Neuronal stem cell (in vitro differentiated cells): ENCODE results near the gene CAPG.
A peak's percentile ranks its signal among the peaks of the same experiment; 100 is the strongest.
"Not testable (repeated sequence)": the region's sequence is repeated elsewhere in the genome, so short reads cannot be mapped to it uniquely, and the experiment has no call there.

Experiments
- DNase-seq: peaks from one replicate; pipeline ENCODE4 v3.0.0-alpha.2; 2013; ENCODE audit warnings: low spot score
- H2AFZ ChIP-seq: one replicate; pipeline ENCODE4 v1.6.1; 2013; ENCODE audit warnings: mild to moderate bottlenecking, low read length, inconsistent platforms
- H2AK5ac ChIP-seq: 2 replicates; pipeline ENCODE4 v1.6.1; 2013; ENCODE audit warnings: low read depth, mild to moderate bottlenecking, inconsistent platforms, low read length, moderate library complexity, mixed read lengths
- H2BK120ac ChIP-seq: 2 replicates; pipeline ENCODE4 v1.6.1; 2013; ENCODE audit warnings: low read depth, mild to moderate bottlenecking, inconsistent platforms, low read length, moderate library complexity, mixed read lengths
- H2BK12ac ChIP-seq: one replicate; pipeline ENCODE4 v1.6.1; 2013; ENCODE audit warnings: low read length, inconsistent platforms
- H2BK15ac ChIP-seq: 2 replicates; pipeline ENCODE4 v1.6.1; 2013; ENCODE audit warnings: mild to moderate bottlenecking, low read length, inconsistent platforms, mixed read lengths
- H2BK5ac ChIP-seq: one replicate; pipeline ENCODE4 v1.6.1; 2013; ENCODE audit warnings: inconsistent platforms, mild to moderate bottlenecking, low read length, moderate library complexity
- H3K14ac ChIP-seq: one replicate; pipeline ENCODE4 v1.6.1; 2013; ENCODE audit warnings: low read length, inconsistent platforms
- H3K18ac ChIP-seq: 2 replicates; pipeline ENCODE4 v1.6.1; 2013; ENCODE audit warnings: low read length, inconsistent platforms
- H3K23ac ChIP-seq: 2 replicates; pipeline ENCODE4 v1.6.1; 2013; ENCODE audit warnings: low read depth, mild to moderate bottlenecking, mixed read lengths, low read length, inconsistent platforms; ENCODE audit not compliant: poor library complexity
- H3K27ac ChIP-seq: replicated peaks from 3 replicates; pipeline ENCODE4 v1.5.1; 2013; ENCODE audit warnings: low read length, inconsistent platforms
- H3K27me3 ChIP-seq, 3 experiments: 2 replicates each; pipeline ENCODE4 v1.6.1; 2013; ENCODE audit warnings: low read length in 3 of 3, mild to moderate bottlenecking in 2 of 3, inconsistent platforms in 1 of 3, low read depth in 1 of 3, mixed read lengths in 1 of 3, moderate library complexity in 1 of 3; ENCODE audit not compliant: control insufficient read depth in 3 of 3, insufficient read depth in 3 of 3
- H3K36me3 ChIP-seq, 2 donors: replicated peaks in 1 of 2; 2 replicates each; pipeline ENCODE4 v1.6.1; 2013; ENCODE audit warnings: low read length in 2 of 2; ENCODE audit not compliant: control insufficient read depth in 2 of 2, insufficient read depth in 2 of 2
- H3K4ac ChIP-seq: 2 replicates; pipeline ENCODE4 v1.6.1; 2013; ENCODE audit warnings: inconsistent platforms, mild to moderate bottlenecking, low read length, moderate library complexity
- H3K4me1 ChIP-seq, 2 donors: 1 replicate in 1 of 2; 2 replicates in 1 of 2; pipeline ENCODE4 v1.6.1; 2013; ENCODE audit warnings: low read length in 2 of 2, low read depth in 1 of 2; ENCODE audit not compliant: control insufficient read depth in 2 of 2, insufficient read depth in 1 of 2
- H3K4me2 ChIP-seq: one replicate; pipeline ENCODE4 v1.6.1; 2013; ENCODE audit warnings: mild to moderate bottlenecking, low read length, inconsistent platforms; ENCODE audit not compliant: insufficient read depth, poor library complexity, severe bottlenecking
- H3K4me3 ChIP-seq, 2 donors: 2 replicates each; pipeline ENCODE4 v1.5.1; 2013; ENCODE audit warnings: low read length in 2 of 2, mild to moderate bottlenecking in 2 of 2, inconsistent platforms in 1 of 2, moderate library complexity in 1 of 2
- H3K79me1 ChIP-seq: one replicate; pipeline ENCODE4 v1.6.1; 2013; ENCODE audit warnings: low read depth, mild to moderate bottlenecking, inconsistent platforms, low read length, moderate library complexity
- H3K9ac ChIP-seq: one replicate; pipeline ENCODE4 v1.6.1; 2013; ENCODE audit warnings: mild to moderate bottlenecking, low read depth, low read length, inconsistent platforms; ENCODE audit not compliant: poor library complexity
- H3K9me3 ChIP-seq, 2 donors: replicated peaks in 1 of 2; 2 replicates each; pipeline versions ENCODE3 to v1.6.1; 2013; ENCODE audit warnings: low read length in 2 of 2, mild to moderate bottlenecking in 2 of 2, inconsistent platforms in 1 of 2, low read depth in 1 of 2, mixed read lengths in 1 of 2, moderate library complexity in 1 of 2; ENCODE audit not compliant: control insufficient read depth in 2 of 2, insufficient read depth in 1 of 2
- H4K8ac ChIP-seq: one replicate; pipeline ENCODE4 v1.6.1; 2013; ENCODE audit warnings: low read depth, mild to moderate bottlenecking, inconsistent platforms, low read length, moderate library complexity
- H4K91ac ChIP-seq: one replicate; pipeline ENCODE4 v1.6.1; 2013; ENCODE audit warnings: low read length, low read depth, mild to moderate bottlenecking, inconsistent platforms; ENCODE audit not compliant: poor library complexity
- WGBS, 2 donors: extraction: QIAGEN DNeasy Blood & Tissue Kit; methylation state at CpG; one replicate each; pipeline ENCODE4 v1.1.7; 2013; ENCODE audit warnings: missing lambda C conversion rate in 2 of 2, mixed read lengths in 1 of 2; ENCODE audit not compliant: insufficient read length in 2 of 2, insufficient replicate concordance in 1 of 2; ENCODE audit errors: extremely low coverage in 2 of 2; 5-methylcytosine and 5-hydroxymethylcytosine counted together

The CAPG gene

DNA sequence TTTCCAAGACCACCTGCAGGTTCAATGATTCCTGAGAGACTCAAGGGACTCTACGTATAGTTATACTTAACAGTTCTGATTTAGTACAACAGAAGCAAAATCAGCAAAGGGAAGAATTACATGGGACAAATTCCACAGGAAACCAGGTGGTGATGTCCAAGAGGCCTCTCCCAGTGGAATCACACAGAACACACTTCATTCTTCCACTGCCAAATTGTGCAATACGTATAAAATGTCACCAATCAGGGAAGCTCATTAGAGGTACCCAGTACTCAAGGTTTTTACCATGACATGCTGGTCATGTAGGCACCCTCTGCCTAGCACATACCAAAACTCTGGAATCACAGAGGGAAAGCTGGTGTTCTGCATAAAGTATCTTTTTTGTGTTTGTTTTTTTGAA lies 22.4 kb downstream of the CAPG start:
- Histone ChIP-seq H3K4me1 (peaks cover 14 to 19% of the 10 kb centered on the region in 2 donors), H2AK5ac (no peak overlapping the region), H4K91ac (no peak overlapping the region), H2BK15ac (no peak overlapping the region), H3K79me1 (no peaks in the 10 kb centered on the region), H3K4me3 (no peak overlapping the region), H2AFZ (no peak overlapping the region), H2BK120ac (no peak overlapping the region), H3K4ac (no peak overlapping the region), H2BK12ac (no peak overlapping the region), H2BK5ac (no peak overlapping the region), H3K27ac (no peak overlapping the region), H3K9me3 (no peaks in the 10 kb centered on the region), H3K23ac (no peak overlapping the region), H3K27me3 (no peaks in the 10 kb centered on the region), H3K18ac (no peak overlapping the region), H3K36me3 (peaks cover 8 to 25% of the 10 kb centered on the region in 2 donors), H3K4me2 (no peak overlapping the region), H3K14ac (no peak overlapping the region), H3K9ac (no peak overlapping the region), H4K8ac (no peak overlapping the region)
- DNase-seq = no peak
- WGBS, 2 donors = no CpG with 5 or more reads among the region's 2 CpGs

DNA sequence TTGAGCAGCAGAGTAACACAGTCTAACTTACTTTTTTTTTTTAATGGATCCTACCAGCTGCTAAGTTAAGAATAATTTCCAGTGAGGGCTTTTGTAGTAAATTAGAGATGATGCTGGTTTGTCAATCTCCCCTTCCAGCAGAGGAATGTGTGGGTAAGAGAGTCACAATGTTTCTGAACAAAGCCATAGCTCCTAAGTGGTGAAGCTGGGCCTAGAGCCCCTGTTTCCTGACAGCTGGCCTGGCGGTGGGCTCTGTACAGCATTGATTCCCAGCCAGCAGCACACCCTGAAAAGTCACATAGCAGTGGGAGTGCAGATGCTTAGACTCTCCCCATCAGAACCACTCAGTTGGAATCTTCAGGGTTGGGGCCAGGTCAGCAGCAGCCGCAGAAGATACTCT lies 24.4 kb downstream of the CAPG start:
- H2BK120ac ChIP-seq = no peak overlapping the region
- peaks cover 14 to 16% of the 10 kb centered on the region in 2 donors for H3K4me1 ChIP-seq
- H2BK5ac ChIP-seq = no peak overlapping the region
- no peak overlapping the region for H3K18ac ChIP-seq
- peaks cover 6 to 29% of the 10 kb centered on the region in 2 donors for H3K36me3 ChIP-seq
- no peak overlapping the region for H3K14ac ChIP-seq
- no peak overlapping the region for H4K8ac ChIP-seq
- peak overlapping the region; percentile 5 for H3K27ac ChIP-seq
- no CpG with 5 or more reads among the region's 2 CpGs for WGBS, 2 donors
- no peak overlapping the region for H3K4ac ChIP-seq
- H2AK5ac ChIP-seq = no peak overlapping the region
- no peak overlapping the region for H3K4me3 ChIP-seq
- no peak overlapping the region for H3K23ac ChIP-seq
- H3K9ac ChIP-seq = no peak overlapping the region
- H2AFZ ChIP-seq = no peak overlapping the region
- no peak overlapping the region for H2BK12ac ChIP-seq
- no peaks in the 10 kb centered on the region for H3K27me3 ChIP-seq
- H4K91ac ChIP-seq = no peak overlapping the region
- DNase-seq = no peak
- H3K9me3 ChIP-seq = peaks cover 0 to 5% of the 10 kb centered on the region in 2 donors
- no peaks in the 10 kb centered on the region for H3K79me1 ChIP-seq
- no peak overlapping the region for H2BK15ac ChIP-seq
- H3K4me2 ChIP-seq = no peak overlapping the region

DNA sequence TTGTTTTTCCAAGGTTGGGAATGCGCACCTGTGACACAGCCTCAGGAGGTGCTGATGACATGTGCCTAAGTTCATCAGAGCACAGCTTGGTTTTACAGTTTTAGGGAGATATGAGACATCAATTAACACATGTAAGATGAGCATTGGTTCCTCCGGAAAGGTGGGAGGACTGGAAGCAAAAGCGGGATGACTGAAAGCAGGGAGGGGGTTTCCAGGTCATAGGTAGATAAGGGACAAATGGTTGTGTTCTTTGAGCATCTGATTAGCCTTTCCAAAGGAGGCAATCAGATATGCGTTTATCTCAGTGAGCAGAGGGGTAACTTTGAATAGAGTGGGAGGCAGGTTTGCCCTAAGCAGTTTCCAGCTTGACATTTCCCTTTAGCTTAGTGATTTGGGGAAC lies 26.3 kb downstream of the CAPG start:
- WGBS, 2 donors = no CpG with 5 or more reads among the region's 4 CpGs

DNA sequence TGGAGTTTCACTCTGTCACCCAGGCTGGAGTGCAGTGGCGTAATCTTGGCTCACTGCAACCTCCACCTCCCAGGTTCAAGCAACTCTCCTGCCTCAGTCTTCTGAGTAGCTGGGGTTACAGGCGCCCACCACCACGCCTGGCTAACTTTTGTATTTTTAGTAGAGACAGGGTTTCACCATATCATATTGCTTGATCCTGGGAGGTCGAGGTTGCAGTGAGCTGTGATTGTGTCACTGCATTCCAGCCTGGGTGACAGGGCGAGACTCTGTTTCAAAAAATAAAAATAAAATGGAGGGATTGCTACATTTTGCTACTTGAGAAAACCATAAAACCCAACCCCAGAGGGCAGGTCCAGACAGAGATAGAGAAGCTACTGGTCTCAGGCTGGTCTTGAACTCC lies 27.0 kb downstream of the CAPG start:
- not testable (repeated sequence) for H3K18ac ChIP-seq, H2BK15ac ChIP-seq, H3K79me1 ChIP-seq, H3K27me3 ChIP-seq, H2BK120ac ChIP-seq, H3K4me3 ChIP-seq, H3K4me2 ChIP-seq, H4K91ac ChIP-seq, H4K8ac ChIP-seq, H3K4me1 ChIP-seq, H3K4ac ChIP-seq, H3K23ac ChIP-seq, H2BK5ac ChIP-seq, H2AFZ ChIP-seq, DNase-seq, H3K14ac ChIP-seq, H2AK5ac ChIP-seq, H2BK12ac ChIP-seq, H3K9ac ChIP-seq, H3K27ac ChIP-seq
- WGBS, 2 donors = no CpG with 5 or more reads among the region's 5 CpGs
- Histone ChIP-seq H3K36me3 (peaks cover 1 to 41% of the 10 kb centered on the region in 2 donors), H3K9me3 (peaks cover 0 to 19% of the 10 kb centered on the region in 2 donors)

More for the DNA sequence above, 26.3 kb downstream of the CAPG start:
- Histone ChIP-seq H2BK5ac (no peak overlapping the region), H3K4ac (no peak overlapping the region), H2AFZ (no peak overlapping the region), H3K27me3 (no peaks in the 10 kb centered on the region), H3K27ac (no peak overlapping the region), H3K4me1 (peaks cover 7 to 11% of the 10 kb centered on the region in 2 donors), H3K18ac (no peak overlapping the region), H3K4me2 (no peak overlapping the region), H3K79me1 (no peaks in the 10 kb centered on the region), H3K36me3 (peaks cover 1 to 36% of the 10 kb centered on the region in 2 donors), H2BK12ac (no peak overlapping the region), H3K9ac (no peak overlapping the region), H3K23ac (no peak overlapping the region), H4K91ac (no peak overlapping the region), H2BK15ac (no peak overlapping the region), H3K4me3 (no peak overlapping the region), H2BK120ac (no peak overlapping the region), H2AK5ac (no peak overlapping the region), H3K14ac (no peak overlapping the region), H3K9me3 (peaks cover 0 to 19% of the 10 kb centered on the region in 2 donors), H4K8ac (no peak overlapping the region)
- no peak for DNase-seq
